ENCODE data around the gene EMP3. TPM values are rescaled to one million over a fixed set of nuclear protein-coding genes. Genes with fewer than 3 reads are reported as not detected.
A peak's percentile ranks its signal among the peaks of the same experiment; 100 is the strongest.

The EMP3 gene
- total RNA-seq, 1 donor: 185 TPM

DNA sequence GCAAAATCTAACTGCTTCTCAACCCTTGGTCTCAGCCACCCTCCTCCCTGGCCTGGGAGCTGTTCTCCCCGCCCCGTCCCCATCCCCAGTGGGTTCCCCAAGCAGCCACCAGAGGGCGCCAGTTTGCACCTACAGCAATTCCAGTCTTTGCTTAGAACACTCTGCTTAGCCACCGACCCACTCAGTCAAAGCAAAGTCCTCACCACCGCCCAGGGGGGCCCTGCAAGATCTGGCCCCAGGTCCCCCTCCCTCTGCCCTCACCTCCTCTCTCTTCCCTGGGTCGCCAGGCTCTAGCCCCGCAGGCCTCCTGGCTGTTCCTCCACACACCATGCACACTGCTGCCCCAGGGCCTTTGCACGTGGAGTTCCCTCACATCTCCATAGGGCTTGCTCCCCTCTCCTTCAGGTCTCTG lies 26.0 kb downstream of the EMP3 start:
- H3K36me3 ChIP-seq (ENCODE audit: insufficient read depth, low read length): no peaks in the 10 kb centered on the region
- no peak overlapping the region for H3K4me2 ChIP-seq (ENCODE audit: insufficient read depth, low read length)
- no peak overlapping the region for H3K27ac ChIP-seq (ENCODE audit: low read depth, low read length)
- H3K4me1 ChIP-seq (ENCODE audit: insufficient read depth, low read length): no peaks in the 10 kb centered on the region
- no peak overlapping the region for H3K4me3 ChIP-seq (ENCODE audit: insufficient read depth, low read length)
- no peaks in the 10 kb centered on the region for H3K9me3 ChIP-seq (ENCODE audit: low read depth, low read length)
- H2AFZ ChIP-seq (ENCODE audit: low read length): no peak overlapping the region
- no peaks in the 10 kb centered on the region for H3K79me2 ChIP-seq (ENCODE audit: insufficient read depth, low read length)
- peak; percentile 94 for DNase-seq (ENCODE audit: insufficient read length, low spot score, missing footprints)
- H3K27me3 ChIP-seq (ENCODE audit: insufficient read depth, low read length): no peaks in the 10 kb centered on the region
- TF ChIP-seq, protein P1, sequence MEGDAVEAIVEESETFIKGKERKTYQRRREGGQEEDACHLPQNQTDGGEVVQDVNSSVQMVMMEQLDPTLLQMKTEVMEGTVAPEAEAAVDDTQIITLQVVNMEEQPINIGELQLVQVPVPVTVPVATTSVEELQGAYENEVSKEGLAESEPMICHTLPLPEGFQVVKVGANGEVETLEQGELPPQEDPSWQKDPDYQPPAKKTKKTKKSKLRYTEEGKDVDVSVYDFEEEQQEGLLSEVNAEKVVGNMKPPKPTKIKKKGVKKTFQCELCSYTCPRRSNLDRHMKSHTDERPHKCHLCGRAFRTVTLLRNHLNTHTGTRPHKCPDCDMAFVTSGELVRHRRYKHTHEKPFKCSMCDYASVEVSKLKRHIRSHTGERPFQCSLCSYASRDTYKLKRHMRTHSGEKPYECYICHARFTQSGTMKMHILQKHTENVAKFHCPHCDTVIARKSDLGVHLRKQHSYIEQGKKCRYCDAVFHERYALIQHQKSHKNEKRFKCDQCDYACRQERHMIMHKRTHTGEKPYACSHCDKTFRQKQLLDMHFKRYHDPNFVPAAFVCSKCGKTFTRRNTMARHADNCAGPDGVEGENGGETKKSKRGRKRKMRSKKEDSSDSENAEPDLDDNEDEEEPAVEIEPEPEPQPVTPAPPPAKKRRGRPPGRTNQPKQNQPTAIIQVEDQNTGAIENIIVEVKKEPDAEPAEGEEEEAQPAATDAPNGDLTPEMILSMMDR (IDR thresholded peaks at IDR 0.05; ENCODE audit: extremely low read depth, low read depth, low read length): peak; percentile 70
- H4K20me1 ChIP-seq (ENCODE audit: insufficient read depth, low read length): peaks cover 2% of the 10 kb centered on the region

DNA sequence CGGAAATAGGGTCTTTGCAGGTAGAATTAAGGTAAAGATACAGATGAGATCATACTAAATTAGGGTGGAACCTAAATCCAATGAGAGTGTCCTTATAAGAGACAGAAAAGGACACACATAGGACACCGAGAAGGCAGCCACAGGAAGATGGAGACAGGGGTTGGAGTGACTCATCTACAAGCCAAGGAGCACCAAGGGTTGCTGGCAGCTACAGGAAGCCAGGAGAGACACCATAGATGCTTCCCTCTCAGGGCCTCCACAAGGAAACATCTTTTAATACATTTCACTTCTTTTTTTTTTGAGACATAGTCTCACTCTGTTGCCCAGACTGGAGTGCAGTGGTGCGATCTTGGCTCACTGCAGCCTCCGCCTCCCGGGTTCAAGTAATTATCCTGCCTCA lies 28.3 kb downstream of the EMP3 start:
- Histone ChIP-seq H3K4me2 (ENCODE audit: insufficient read depth, low read length) (no peak overlapping the region), H3K36me3 (ENCODE audit: insufficient read depth, low read length) (no peaks in the 10 kb centered on the region), H3K4me1 (ENCODE audit: insufficient read depth, low read length) (no peaks in the 10 kb centered on the region), H3K4me3 (ENCODE audit: insufficient read depth, low read length) (no peak overlapping the region), H3K27ac (ENCODE audit: low read depth, low read length) (no peak overlapping the region), H3K27me3 (ENCODE audit: insufficient read depth, low read length) (no peaks in the 10 kb centered on the region), H4K20me1 (ENCODE audit: insufficient read depth, low read length) (peaks cover 2% of the 10 kb centered on the region), H3K9me3 (ENCODE audit: low read depth, low read length) (no peaks in the 10 kb centered on the region), H3K79me2 (ENCODE audit: insufficient read depth, low read length) (no peaks in the 10 kb centered on the region), H2AFZ (ENCODE audit: low read length) (no peak overlapping the region)
- DNase-seq (ENCODE audit: insufficient read length, low spot score, missing footprints): no peak
- TF ChIP-seq, protein P1 (IDR thresholded peaks at IDR 0.05; ENCODE audit: extremely low read depth, low read depth, low read length): no peak

GRCh38 chr19:48354332-48354992 lies 29.1 kb downstream of the EMP3 start:
- TF ChIP-seq, protein P1 (IDR thresholded peaks at IDR 0.05; ENCODE audit: extremely low read depth, low read depth, low read length): no peak
- Histone ChIP-seq H3K36me3 (ENCODE audit: insufficient read depth, low read length) (no peaks in the 10 kb centered on the region), H3K27ac (ENCODE audit: low read depth, low read length) (no peak overlapping the region), H3K4me1 (ENCODE audit: insufficient read depth, low read length) (no peaks in the 10 kb centered on the region), H3K27me3 (ENCODE audit: insufficient read depth, low read length) (no peaks in the 10 kb centered on the region), H3K79me2 (ENCODE audit: insufficient read depth, low read length) (no peaks in the 10 kb centered on the region), H3K4me3 (ENCODE audit: insufficient read depth, low read length) (no peak overlapping the region), H2AFZ (ENCODE audit: low read length) (no peak overlapping the region), H3K9me3 (ENCODE audit: low read depth, low read length) (no peaks in the 10 kb centered on the region), H4K20me1 (ENCODE audit: insufficient read depth, low read length) (peaks cover 2% of the 10 kb centered on the region), H3K4me2 (ENCODE audit: insufficient read depth, low read length) (no peak overlapping the region)
- DNase-seq (ENCODE audit: insufficient read length, low spot score, missing footprints): no peak

GRCh38 chr19:48355365-48355954 lies 30.1 kb downstream of the EMP3 start:
- TF ChIP-seq, protein P1 (IDR thresholded peaks at IDR 0.05; ENCODE audit: extremely low read depth, low read depth, low read length): no peak

More at GRCh38 chr19:48355365-48355954, 30.1 kb downstream of the EMP3 start:
- no peak overlapping the region for H3K4me3 ChIP-seq (ENCODE audit: insufficient read depth, low read length)
- no peak overlapping the region for H3K27ac ChIP-seq (ENCODE audit: low read depth, low read length)
- H3K36me3 ChIP-seq (ENCODE audit: insufficient read depth, low read length): no peaks in the 10 kb centered on the region
- DNase-seq (ENCODE audit: insufficient read length, low spot score, missing footprints): no peak
- H3K4me2 ChIP-seq (ENCODE audit: insufficient read depth, low read length): no peak overlapping the region
- no peak overlapping the region for H2AFZ ChIP-seq (ENCODE audit: low read length)
- H3K79me2 ChIP-seq (ENCODE audit: insufficient read depth, low read length): no peaks in the 10 kb centered on the region
- H3K27me3 ChIP-seq (ENCODE audit: insufficient read depth, low read length): no peaks in the 10 kb centered on the region
- H4K20me1 ChIP-seq (ENCODE audit: insufficient read depth, low read length): peaks cover 2% of the 10 kb centered on the region
- H3K4me1 ChIP-seq (ENCODE audit: insufficient read depth, low read length): no peaks in the 10 kb centered on the region
- no peaks in the 10 kb centered on the region for H3K9me3 ChIP-seq (ENCODE audit: low read depth, low read length)
